ENCODE results near the gene PHLPP1.
"Not testable (repeated sequence)": the region's sequence is repeated elsewhere in the genome, so short reads cannot be mapped to it uniquely, and the experiment has no call there.

DNA sequence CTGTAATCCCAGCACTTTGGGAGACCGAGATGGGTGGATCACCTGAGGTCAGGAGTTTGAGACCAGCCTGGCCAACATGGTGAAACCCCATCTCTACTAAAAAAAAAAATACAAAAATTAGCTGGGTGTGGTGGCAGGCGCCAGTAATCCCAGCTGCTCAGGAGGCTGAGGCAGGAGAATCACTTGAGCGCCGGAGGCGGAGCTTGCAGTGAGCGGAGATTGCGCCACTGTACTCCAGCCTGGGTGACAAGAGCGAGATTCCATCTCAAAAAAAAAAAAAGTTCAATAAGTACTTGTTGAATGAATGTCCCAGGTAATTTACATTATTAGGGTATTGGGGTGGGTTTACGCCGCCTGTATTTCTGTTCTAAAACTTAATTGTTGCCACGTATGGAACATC is 5.4 kb upstream of the PHLPP1 start:
- TF ChIP-seq, protein P1, sequence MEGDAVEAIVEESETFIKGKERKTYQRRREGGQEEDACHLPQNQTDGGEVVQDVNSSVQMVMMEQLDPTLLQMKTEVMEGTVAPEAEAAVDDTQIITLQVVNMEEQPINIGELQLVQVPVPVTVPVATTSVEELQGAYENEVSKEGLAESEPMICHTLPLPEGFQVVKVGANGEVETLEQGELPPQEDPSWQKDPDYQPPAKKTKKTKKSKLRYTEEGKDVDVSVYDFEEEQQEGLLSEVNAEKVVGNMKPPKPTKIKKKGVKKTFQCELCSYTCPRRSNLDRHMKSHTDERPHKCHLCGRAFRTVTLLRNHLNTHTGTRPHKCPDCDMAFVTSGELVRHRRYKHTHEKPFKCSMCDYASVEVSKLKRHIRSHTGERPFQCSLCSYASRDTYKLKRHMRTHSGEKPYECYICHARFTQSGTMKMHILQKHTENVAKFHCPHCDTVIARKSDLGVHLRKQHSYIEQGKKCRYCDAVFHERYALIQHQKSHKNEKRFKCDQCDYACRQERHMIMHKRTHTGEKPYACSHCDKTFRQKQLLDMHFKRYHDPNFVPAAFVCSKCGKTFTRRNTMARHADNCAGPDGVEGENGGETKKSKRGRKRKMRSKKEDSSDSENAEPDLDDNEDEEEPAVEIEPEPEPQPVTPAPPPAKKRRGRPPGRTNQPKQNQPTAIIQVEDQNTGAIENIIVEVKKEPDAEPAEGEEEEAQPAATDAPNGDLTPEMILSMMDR (IDR thresholded peaks at IDR 0.05): not testable (repeated sequence)
- not testable (repeated sequence) for TF ChIP-seq POLR2A (IDR thresholded peaks at IDR 0.05)
